H7 (cell line): ENCODE data around the gene DPY19L1. TPM values are rescaled to one million over a fixed set of nuclear protein-coding genes. Genes with fewer than 3 reads are reported as not detected.
A peak's percentile ranks its signal among the peaks of the same experiment; 100 is the strongest.
"Not testable (repeated sequence)": the region's sequence is repeated elsewhere in the genome, so short reads cannot be mapped to it uniquely, and the experiment has no call there.

Experiments used
- DNase-seq: peaks from one replicate; pipeline ENCODE4 v3.0.0; 2012
- H3K27me3 ChIP-seq: 2 replicates; pipeline ENCODE4 v1.6.0; 2011; ENCODE audit warnings: mild to moderate bottlenecking, low read length; ENCODE audit not compliant: control insufficient read depth, insufficient read depth
- H3K36me3 ChIP-seq: replicated peaks from 2 replicates; pipeline ENCODE4 v1.5.1; 2011; ENCODE audit warnings: low read length; ENCODE audit not compliant: control insufficient read depth, insufficient read depth
- H3K4me3 ChIP-seq: 2 replicates; pipeline ENCODE4 v1.5.1; 2011; ENCODE audit warnings: low read depth, mild to moderate bottlenecking, control low read depth, low read length, moderate library complexity; ENCODE audit not compliant: insufficient read depth
- total RNA-seq: library from RNA; depleted of rRNA; stranded (reverse); fragments of >200 nt; shearing (Covaris generic); gene quantifications from 2 replicates; pipeline ENCODE4 v1.2.3, GENCODE V29; 2014

The DPY19L1 gene
- total RNA-seq, 1 experiment from 2014 or later, result 13.1 TPM

GRCh38 chr7:34931739-34932138, 105.5 kb downstream of the DPY19L1 start:
- Histone ChIP-seq H3K4me3 (no peak overlapping the region), H3K27me3 (no peaks in the 10 kb centered on the region), H3K36me3 (no peaks in the 10 kb centered on the region)
- DNase-seq, result no peak

GRCh38 chr7:34929783-34930182, 107.5 kb downstream of the DPY19L1 start:
- not testable (repeated sequence) for H3K27me3 ChIP-seq, H3K36me3 ChIP-seq, DNase-seq, H3K4me3 ChIP-seq

GRCh38 chr7:34928560-34928959, 108.7 kb downstream of the DPY19L1 start:
- H3K36me3 ChIP-seq, result no peaks in the 10 kb centered on the region
- no peak for DNase-seq
- H3K27me3 ChIP-seq, result no peaks in the 10 kb centered on the region
- H3K4me3 ChIP-seq, result no peak overlapping the region

- no peaks in the 10 kb centered on the region for H3K27me3 ChIP-seq
- no peaks in the 10 kb centered on the region for H3K36me3 ChIP-seq
- H3K4me3 ChIP-seq, result no peak overlapping the region
- DNase-seq, result peak; percentile 53
Observed at GRCh38 chr7:34928052-34928451, 109.2 kb downstream of the DPY19L1 start.

- H3K4me3 ChIP-seq, H3K36me3 ChIP-seq, H3K27me3 ChIP-seq, DNase-seq: not testable (repeated sequence)
Observed at GRCh38 chr7:34920470-34920869, 116.8 kb downstream of the DPY19L1 start.

- DNase-seq, H3K36me3 ChIP-seq, H3K27me3 ChIP-seq, H3K4me3 ChIP-seq: not testable (repeated sequence)
Observed at GRCh38 chr7:34919038-34919437, 118.2 kb downstream of the DPY19L1 start.

- not testable (repeated sequence) for DNase-seq, H3K36me3 ChIP-seq, H3K4me3 ChIP-seq, H3K27me3 ChIP-seq
Observed at GRCh38 chr7:34918198-34918861, 119.0 kb downstream of the DPY19L1 start.

- DNase-seq, H3K4me3 ChIP-seq, H3K36me3 ChIP-seq, H3K27me3 ChIP-seq: not testable (repeated sequence)
Observed at GRCh38 chr7:34917515-34917914, 119.8 kb downstream of the DPY19L1 start.

GRCh38 chr7:34916267-34916666, 121.0 kb downstream of the DPY19L1 start:
- Histone ChIP-seq H3K27me3 (no peaks in the 10 kb centered on the region), H3K36me3 (no peaks in the 10 kb centered on the region), H3K4me3 (no peak overlapping the region)
- no peak for DNase-seq

GRCh38 chr7:34912236-34912635, 125.0 kb downstream of the DPY19L1 start:
- no peak overlapping the region for H3K4me3 ChIP-seq
- no peaks in the 10 kb centered on the region for H3K36me3 ChIP-seq
- no peak for DNase-seq
- H3K27me3 ChIP-seq, result no peaks in the 10 kb centered on the region

- not testable (repeated sequence) for DNase-seq, H3K27me3 ChIP-seq, H3K36me3 ChIP-seq
- H3K4me3 ChIP-seq, result peak overlapping the region; percentile 40
Observed at GRCh38 chr7:34906266-34906850, 130.9 kb downstream of the DPY19L1 start.

- no peaks in the 10 kb centered on the region; the same call in 1 of the 2 replicates for H3K27me3 ChIP-seq
- H3K36me3 ChIP-seq, result no peaks in the 10 kb centered on the region
- no peak for DNase-seq
- no peak overlapping the region for H3K4me3 ChIP-seq
Observed at GRCh38 chr7:34904987-34905386, 132.3 kb downstream of the DPY19L1 start.

GRCh38 chr7:34903921-34904320, 133.4 kb downstream of the DPY19L1 start:
- not testable (repeated sequence) for H3K4me3 ChIP-seq, H3K27me3 ChIP-seq, DNase-seq, H3K36me3 ChIP-seq

GRCh38 chr7:34902182-34902581, 135.1 kb downstream of the DPY19L1 start:
- H3K27me3 ChIP-seq, result no peaks in the 10 kb centered on the region; the same call in 1 of the 2 replicates
- no peak for DNase-seq
- H3K36me3 ChIP-seq, result no peaks in the 10 kb centered on the region
- no peak overlapping the region for H3K4me3 ChIP-seq

- Histone ChIP-seq H3K36me3 (no peaks in the 10 kb centered on the region), H3K4me3 (no peak overlapping the region), H3K27me3 (no peaks in the 10 kb centered on the region; the same call in 1 of the 2 replicates)
- DNase-seq, result peak; percentile 62
Observed at GRCh38 chr7:34900891-34901513, 136.3 kb downstream of the DPY19L1 start.
